Measurements from ENCODE around the gene NAPG. TPM values are rescaled to one million over a fixed set of nuclear protein-coding genes. Genes with fewer than 3 reads are reported as not detected.
A peak's percentile ranks its signal among the peaks of the same experiment; 100 is the strongest.
"Not testable (repeated sequence)": the region's sequence is repeated elsewhere in the genome, so short reads cannot be mapped to it uniquely, and the experiment has no call there.

NAPG gene
- total and polyA plus RNA-seq, 4 donors, result 12.7 to 37.4 (median 26.2) TPM

- no peak for TF ChIP-seq CTCF (IDR thresholded peaks at IDR 0.05; ENCODE audit: control extremely low read depth, extremely low read depth)
- Histone ChIP-seq H3K4me1 (ENCODE audit: control insufficient read depth in 5 of 5, insufficient read depth in 5 of 5, low read length in 5 of 5) (peaks cover 0 to 9% (median 4%) of the 10 kb centered on the region in 5 donors), H3K27ac (ENCODE audit: low read depth in 1 of 2, low read length in 1 of 2) (peak overlapping the region in 1 of 2 donors; percentile 67), H3K9me3 (ENCODE audit: control insufficient read depth in 4 of 4, insufficient read depth in 3 of 4, low read length in 3 of 4) (no peaks in the 10 kb centered on the region), H3K9ac (ENCODE audit: insufficient read depth in 1 of 2, low read length in 2 of 2) (no peak overlapping the region), H3K27me3 (ENCODE audit: control insufficient read depth in 3 of 3, insufficient read depth in 3 of 3, low read length in 2 of 3) (no peaks in the 10 kb centered on the region), H3K4me3 (no peak overlapping the region), H3K36me3 (ENCODE audit: control insufficient read depth in 4 of 4, insufficient read depth in 4 of 4, low read length in 4 of 4) (peaks cover 25 to 47% (median 30%) of the 10 kb centered on the region in 4 donors)
- 84 to 87% methylated on average over 9 of the region's 9 CpGs for WGBS, 2 donors
- DNase-seq, result no peak
- ATAC-seq (ENCODE audit: insufficient read depth, low FRiP score), result no peak
Measured at GRCh38 chr18:10544093-10544748, 18.4 kb downstream of the NAPG start.

GRCh38 chr18:10546557-10547300, 20.9 kb downstream of the NAPG start:
- WGBS, 2 donors, result 69 to 78% methylated on average over 7 of the region's 7 CpGs
- H3K9me3 ChIP-seq (ENCODE audit: control insufficient read depth in 4 of 4, insufficient read depth in 3 of 4, low read length in 3 of 4), result no peaks in the 10 kb centered on the region
- DNase-seq (peak in 2 of 3 donors; percentile 8 to 14), ATAC-seq (ENCODE audit: insufficient read depth, low FRiP score) (no peak)
- peaks cover 0 to 9% (median 4%) of the 10 kb centered on the region in 5 donors for H3K4me1 ChIP-seq (ENCODE audit: control insufficient read depth in 5 of 5, insufficient read depth in 5 of 5, low read length in 5 of 5)
- H3K9ac ChIP-seq (ENCODE audit: insufficient read depth in 1 of 2, low read length in 2 of 2), result no peak overlapping the region
- no peaks in the 10 kb centered on the region for H3K27me3 ChIP-seq (ENCODE audit: control insufficient read depth in 3 of 3, insufficient read depth in 3 of 3, low read length in 2 of 3)
- no peak overlapping the region for H3K4me3 ChIP-seq
- H3K36me3 ChIP-seq (ENCODE audit: control insufficient read depth in 4 of 4, insufficient read depth in 4 of 4, low read length in 4 of 4), result peaks cover 20 to 48% (median 25%) of the 10 kb centered on the region in 4 donors
- TF ChIP-seq CTCF (IDR thresholded peaks at IDR 0.05; ENCODE audit: control extremely low read depth, extremely low read depth), result no peak
- H3K27ac ChIP-seq (ENCODE audit: low read depth in 1 of 2, low read length in 1 of 2), result no peak overlapping the region

- TF ChIP-seq CTCF (IDR thresholded peaks at IDR 0.05; ENCODE audit: control extremely low read depth, extremely low read depth), result no peak
- H3K9me3 ChIP-seq (ENCODE audit: control insufficient read depth in 4 of 4, insufficient read depth in 3 of 4, low read length in 3 of 4), result no peaks in the 10 kb centered on the region
- 94 to 99% methylated on average over 3 of the region's 3 CpGs for WGBS, 2 donors
- H3K36me3 ChIP-seq (ENCODE audit: control insufficient read depth in 4 of 4, insufficient read depth in 4 of 4, low read length in 4 of 4), result peaks cover 21 to 52% (median 28%) of the 10 kb centered on the region in 4 donors
- no peaks in the 10 kb centered on the region for H3K4me1 ChIP-seq (ENCODE audit: control insufficient read depth in 5 of 5, insufficient read depth in 5 of 5, low read length in 5 of 5)
- ATAC-seq (ENCODE audit: insufficient read depth, low FRiP score) (no peak), DNase-seq (no peak)
- H3K27ac ChIP-seq (ENCODE audit: low read depth in 1 of 2, low read length in 1 of 2), result no peak overlapping the region
- H3K4me3 ChIP-seq, result no peak overlapping the region
- no peak overlapping the region for H3K9ac ChIP-seq (ENCODE audit: insufficient read depth in 1 of 2, low read length in 2 of 2)
- no peaks in the 10 kb centered on the region for H3K27me3 ChIP-seq (ENCODE audit: control insufficient read depth in 3 of 3, insufficient read depth in 3 of 3, low read length in 2 of 3)
Measured at GRCh38 chr18:10552226-10552625, 26.4 kb downstream of the NAPG start.

- not testable (repeated sequence) for H3K27ac ChIP-seq (ENCODE audit: low read depth in 1 of 2, low read length in 1 of 2); ATAC-seq (ENCODE audit: insufficient read depth, low FRiP score); H3K4me3 ChIP-seq; H3K9ac ChIP-seq (ENCODE audit: insufficient read depth in 1 of 2, low read length in 2 of 2); H3K9me3 ChIP-seq (ENCODE audit: control insufficient read depth in 4 of 4, insufficient read depth in 3 of 4, low read length in 3 of 4); H3K27me3 ChIP-seq (ENCODE audit: control insufficient read depth in 3 of 3, insufficient read depth in 3 of 3, low read length in 2 of 3); DNase-seq
- H3K4me1 ChIP-seq (ENCODE audit: control insufficient read depth in 5 of 5, insufficient read depth in 5 of 5, low read length in 5 of 5), result peaks cover 0 to 11% (median 0%) of the 10 kb centered on the region in 5 donors
- peaks cover 7 to 33% (median 20%) of the 10 kb centered on the region in 4 donors for H3K36me3 ChIP-seq (ENCODE audit: control insufficient read depth in 4 of 4, insufficient read depth in 4 of 4, low read length in 4 of 4)
- 95% methylated on average over 10 of the region's 10 CpGs for WGBS, 2 donors
Measured at GRCh38 chr18:10556251-10556650, 30.4 kb downstream of the NAPG start.
